Mucosa of descending colon (tissue), 3 donors: ENCODE data around the gene PARD3B. TPM values are rescaled to one million over a fixed set of nuclear protein-coding genes. Genes with fewer than 3 reads are reported as not detected.

Experiments
- ATAC-seq: fragments of 200-7000 bp; cut with Tn5 transposase; one replicate; pipeline ENCODE4 v1.9.1; 2020; ENCODE audit warnings: mild to moderate bottlenecking, moderate library complexity
- DNase-seq, 3 donors: peaks; one replicate each; pipeline ENCODE4 v3.0.0-alpha.2; 2020
- H3K36me3 ChIP-seq: fragments of 200-600 bp; one replicate; pipeline ENCODE4 v1.8.0; 2021; ENCODE audit warnings: low read depth, mild to moderate bottlenecking
- H3K4me1 ChIP-seq: fragments of 200-600 bp; one replicate; pipeline ENCODE4 v1.8.0; 2021; ENCODE audit warnings: low read depth, mild to moderate bottlenecking
- H3K4me3 ChIP-seq: fragments of 200-600 bp; one replicate; pipeline ENCODE4 v1.8.0; 2021; ENCODE audit warnings: mild to moderate bottlenecking
- H3K9me3 ChIP-seq: fragments of 200-600 bp; one replicate; pipeline ENCODE4 v1.8.0; 2021; ENCODE audit warnings: mild to moderate bottlenecking
- intact Hi-C, 2 donors: fragments of 100-400 bp; cut with DNase I in 1 of 2; cut with micrococcal nuclease in 1 of 2; formaldehyde crosslinking; loops; one replicate each; pipeline versions ENCODE4 v1.11.0 to v1.11.1; 2022; cut with DNase I, micrococcal nuclease
- total RNA-seq, 3 donors: library from RNA; stranded (reverse); fragmentation: NEBNext Ultra II Directional in 2 of 3; extraction: Animal tissue kit (Norgen Biotek cat#: 25700) in 2 of 3; gene quantifications; one replicate each; pipeline versions ENCODE4 v1.2.1 to v1.2.4, GENCODE V29; 2021 to 2023
- TF ChIP-seq, protein P1 (sequence below): fragments of 200-600 bp; IDR thresholded peaks from one replicate; pipeline ENCODE4 v1.8.0; 2022; ENCODE audit warnings: antibody characterized with exemption, mild to moderate bottlenecking
- donor health status: DM: no; HTN: no; CAD: no; lungs with moderate emphysema.
- donor health status: DM: no; HTN: no; CAD: no.
- donor health status: DM: no; HTN: yes; CAD: no.

The PARD3B gene
- total RNA-seq, 3 donors from 2014 or later, result 21.1 to 56.8 (median 44.0) TPM

GRCh38 chr2:205658068-205658467, 1112.8 kb downstream of the PARD3B start:
- no peak for ATAC-seq
- intact Hi-C loops, result no loop called here
- no peak for DNase-seq
- TF ChIP-seq, protein P1, sequence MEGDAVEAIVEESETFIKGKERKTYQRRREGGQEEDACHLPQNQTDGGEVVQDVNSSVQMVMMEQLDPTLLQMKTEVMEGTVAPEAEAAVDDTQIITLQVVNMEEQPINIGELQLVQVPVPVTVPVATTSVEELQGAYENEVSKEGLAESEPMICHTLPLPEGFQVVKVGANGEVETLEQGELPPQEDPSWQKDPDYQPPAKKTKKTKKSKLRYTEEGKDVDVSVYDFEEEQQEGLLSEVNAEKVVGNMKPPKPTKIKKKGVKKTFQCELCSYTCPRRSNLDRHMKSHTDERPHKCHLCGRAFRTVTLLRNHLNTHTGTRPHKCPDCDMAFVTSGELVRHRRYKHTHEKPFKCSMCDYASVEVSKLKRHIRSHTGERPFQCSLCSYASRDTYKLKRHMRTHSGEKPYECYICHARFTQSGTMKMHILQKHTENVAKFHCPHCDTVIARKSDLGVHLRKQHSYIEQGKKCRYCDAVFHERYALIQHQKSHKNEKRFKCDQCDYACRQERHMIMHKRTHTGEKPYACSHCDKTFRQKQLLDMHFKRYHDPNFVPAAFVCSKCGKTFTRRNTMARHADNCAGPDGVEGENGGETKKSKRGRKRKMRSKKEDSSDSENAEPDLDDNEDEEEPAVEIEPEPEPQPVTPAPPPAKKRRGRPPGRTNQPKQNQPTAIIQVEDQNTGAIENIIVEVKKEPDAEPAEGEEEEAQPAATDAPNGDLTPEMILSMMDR, result no peak
- Histone ChIP-seq H3K4me1 (no peaks in the 10 kb centered on the region), H3K9me3 (no peaks in the 10 kb centered on the region), H3K36me3 (no peaks in the 10 kb centered on the region), H3K4me3 (no peak overlapping the region)

- H3K4me3 ChIP-seq, result no peak overlapping the region
- intact Hi-C loops, result no loop called here
- H3K4me1 ChIP-seq, result no peaks in the 10 kb centered on the region
- no peaks in the 10 kb centered on the region for H3K9me3 ChIP-seq
- DNase-seq (no peak), ATAC-seq (no peak)
- TF ChIP-seq, protein P1, result no peak
- H3K36me3 ChIP-seq, result no peaks in the 10 kb centered on the region
Observed at GRCh38 chr2:205658572-205658971, 1113.3 kb downstream of the PARD3B start.

DNA sequence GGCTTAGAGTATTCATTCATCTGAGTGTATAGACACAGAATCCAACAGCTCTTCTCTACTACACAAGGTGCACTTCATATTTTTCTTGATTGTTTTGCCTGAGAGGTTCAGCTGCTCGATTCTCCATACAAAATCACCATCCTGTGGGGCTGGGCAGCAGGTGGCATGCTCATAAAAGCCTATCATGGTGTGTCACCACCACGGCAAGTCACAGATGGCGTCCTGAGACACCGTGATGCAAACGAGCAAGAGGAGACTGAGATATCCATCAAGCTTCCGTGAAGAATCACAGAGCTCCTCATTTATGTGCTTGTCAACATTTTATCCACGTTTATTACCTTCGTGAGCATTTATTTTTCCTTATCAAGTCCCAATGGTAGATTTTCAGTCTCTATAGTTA, 1114.6 kb downstream of the PARD3B start:
- TF ChIP-seq, protein P1, result no peak
- Histone ChIP-seq H3K4me1 (no peaks in the 10 kb centered on the region), H3K36me3 (no peaks in the 10 kb centered on the region), H3K4me3 (no peak overlapping the region), H3K9me3 (no peaks in the 10 kb centered on the region)
- DNase-seq (no peak), ATAC-seq (no peak)
- intact Hi-C loops, result no loop called here

DNA sequence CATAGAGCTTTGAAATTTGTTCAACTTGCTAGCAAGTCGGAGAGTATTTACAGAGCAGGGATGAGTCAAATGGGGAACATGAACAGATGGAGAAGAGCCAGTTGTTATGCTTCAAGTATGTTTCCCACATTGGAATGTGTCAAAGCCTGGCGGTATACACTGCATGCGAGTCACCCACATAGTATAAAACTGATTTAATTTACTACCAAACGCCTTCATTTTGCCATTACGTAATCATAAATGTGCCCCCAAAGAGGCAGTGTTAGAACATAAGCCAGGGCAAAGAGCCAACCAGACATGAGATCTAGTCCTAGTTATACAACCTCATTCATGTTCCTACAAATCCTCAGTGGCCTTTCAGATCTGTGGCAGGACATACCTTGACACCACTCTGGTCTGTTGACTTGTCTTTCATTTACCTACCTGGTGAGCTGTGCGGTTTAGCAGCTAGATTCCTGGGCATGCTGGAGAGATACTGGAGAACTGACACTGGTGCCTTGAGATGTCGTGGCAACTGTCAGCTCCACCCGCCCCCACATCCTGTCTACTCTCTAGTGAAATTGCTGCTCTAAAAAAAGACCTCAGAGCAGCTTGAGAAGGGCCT, 1115.3 kb downstream of the PARD3B start:
- intact Hi-C loops, result no loop called here
- TF ChIP-seq, protein P1, result no peak
- Histone ChIP-seq H3K9me3 (no peaks in the 10 kb centered on the region), H3K4me3 (no peak overlapping the region), H3K36me3 (no peaks in the 10 kb centered on the region), H3K4me1 (no peaks in the 10 kb centered on the region)
- ATAC-seq (peak; percentile 51), DNase-seq (no peak)

DNA sequence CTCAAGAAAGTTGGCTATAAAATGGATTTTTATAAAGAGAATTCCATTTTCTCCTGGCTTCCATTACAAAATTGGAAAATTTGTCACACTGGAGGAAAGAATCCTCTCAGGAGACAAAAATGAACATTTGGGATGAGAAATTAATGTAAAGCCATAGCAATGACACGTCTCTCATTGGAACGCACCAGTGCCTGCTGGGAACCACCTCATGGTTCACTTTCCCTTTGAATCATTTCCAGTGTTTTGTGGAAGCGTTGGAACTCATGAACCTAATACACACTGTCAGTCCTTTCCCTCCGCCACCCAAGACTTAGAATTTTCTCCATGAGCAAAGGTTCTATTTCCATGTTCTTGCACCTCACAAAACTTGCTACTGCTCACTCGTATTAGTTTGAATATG, 1116.0 kb downstream of the PARD3B start:
- intact Hi-C loops, result no loop called here
- Histone ChIP-seq H3K9me3 (no peaks in the 10 kb centered on the region), H3K4me1 (no peaks in the 10 kb centered on the region), H3K4me3 (no peak overlapping the region), H3K36me3 (no peaks in the 10 kb centered on the region)
- ATAC-seq, result no peak
- TF ChIP-seq, protein P1, result no peak
- DNase-seq, result no peak
